Hindlimb muscle (tissue), 1 donor: ENCODE results near the gene RNU5B-1. TPM values are rescaled to one million over a fixed set of nuclear protein-coding genes. Genes with fewer than 3 reads are reported as not detected.

Experiments
- DNase-seq: peaks from one replicate; pipeline ENCODE4 v3.0.0-alpha.2; 2013
- polyA plus RNA-seq: library from polyadenylated mRNA; unstranded; fragments of 120-200 nt; gene quantifications from one replicate; pipeline ENCODE4 v1.2.1, GENCODE V29; 2013; ENCODE audit not compliant: insufficient read length

The RNU5B-1 gene
- polyA plus RNA-seq, 1 donor, result not detected

GRCh38 chr15:65289261-65289854 is 15.1 kb upstream of the RNU5B-1 start:
- no peak for DNase-seq

- DNase-seq, result no peak
Measured at GRCh38 chr15:65290228-65290627, 14.2 kb upstream of the RNU5B-1 start.

GRCh38 chr15:65292938-65293518 is 11.4 kb upstream of the RNU5B-1 start:
- DNase-seq, result no peak

- DNase-seq, result no peak
Measured at GRCh38 chr15:65298731-65299130, 5.7 kb upstream of the RNU5B-1 start.

GRCh38 chr15:65300924-65301441 is 3.5 kb upstream of the RNU5B-1 start:
- DNase-seq, result no peak

GRCh38 chr15:65302061-65302460 is 2.4 kb upstream of the RNU5B-1 start:
- DNase-seq, result no peak

GRCh38 chr15:65303687-65304380 is 643 bp upstream of the RNU5B-1 start:
- DNase-seq, result peak; percentile 72

GRCh38 chr15:65305150-65305758 is 777 bp downstream of the RNU5B-1 start:
- no peak for DNase-seq

- no peak for DNase-seq
Measured at GRCh38 chr15:65305776-65306175, 1.3 kb downstream of the RNU5B-1 start.

- DNase-seq, result no peak
Measured at GRCh38 chr15:65306551-65306950, 2.1 kb downstream of the RNU5B-1 start.

GRCh38 chr15:65307978-65308377 is 3.5 kb downstream of the RNU5B-1 start:
- DNase-seq, result no peak

- DNase-seq, result no peak
Measured at GRCh38 chr15:65309882-65310418, 5.5 kb downstream of the RNU5B-1 start.

- no peak for DNase-seq
Measured at GRCh38 chr15:65310431-65311137, 6.1 kb downstream of the RNU5B-1 start.

GRCh38 chr15:65311760-65312159 is 7.3 kb downstream of the RNU5B-1 start:
- DNase-seq, result no peak

- peak; percentile 69 for DNase-seq
Measured at GRCh38 chr15:65312400-65312916, 8.0 kb downstream of the RNU5B-1 start.

GRCh38 chr15:65318870-65319356 is 14.4 kb downstream of the RNU5B-1 start:
- peak; percentile 84 for DNase-seq

- DNase-seq, result peak; percentile 60
Measured at GRCh38 chr15:65323071-65323511, 18.6 kb downstream of the RNU5B-1 start.

GRCh38 chr15:65326117-65326526 is 21.6 kb downstream of the RNU5B-1 start:
- DNase-seq, result peak; percentile 45

- no peak for DNase-seq
Measured at GRCh38 chr15:65326818-65327217, 22.3 kb downstream of the RNU5B-1 start.

GRCh38 chr15:65327651-65328393 is 23.3 kb downstream of the RNU5B-1 start:
- no peak for DNase-seq
